Stimulated activated naive CD4-positive, alpha-beta T cell (primary cell): ENCODE measurements around the gene SND1.

Experiments
- DNase-seq, 6 experiments: peaks; one replicate each; lab custom pipeline; 2025; lab: John Stamatoyannopoulos, UW

SND1 gene

DNA sequence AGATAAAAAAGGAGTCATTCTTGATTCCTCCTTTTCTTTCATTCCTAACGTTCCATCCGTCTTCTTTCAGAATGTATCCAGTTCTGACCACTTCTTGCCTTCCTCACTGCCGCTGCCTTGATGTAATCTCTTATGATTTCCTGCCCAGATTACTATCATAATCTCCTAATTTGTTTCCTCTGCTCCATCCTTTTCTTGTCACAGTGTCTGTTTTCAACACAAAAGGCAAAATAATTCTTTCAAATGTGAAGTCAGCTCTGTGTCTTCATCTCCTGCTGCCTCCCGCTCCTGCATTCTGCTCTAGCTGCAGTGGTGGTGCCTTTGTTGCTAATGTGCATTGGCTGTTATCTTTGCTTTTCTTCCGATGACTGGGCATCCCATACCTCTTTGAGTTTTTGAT is 150.9 kb downstream of the SND1 start:
- no peak for DNase-seq

DNA sequence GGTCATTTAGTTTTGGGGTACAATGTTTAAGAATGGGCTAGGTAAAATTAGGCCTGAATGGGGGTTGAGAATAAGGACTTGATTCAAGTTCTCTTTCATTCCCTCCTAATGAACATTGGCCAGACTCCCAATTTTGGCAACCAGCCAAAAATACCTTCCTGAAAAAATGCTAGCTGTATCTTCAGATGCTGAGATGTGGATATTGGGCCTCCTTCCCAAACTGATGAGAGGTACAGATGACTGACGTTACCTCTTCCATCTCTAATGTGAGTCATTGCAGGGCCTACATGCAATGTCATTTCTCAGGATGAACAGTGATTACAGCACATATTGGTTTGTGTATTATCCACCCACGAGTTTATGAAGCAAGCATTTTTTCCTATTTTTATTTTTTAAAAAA is 151.6 kb downstream of the SND1 start:
- DNase-seq: no peak

DNA sequence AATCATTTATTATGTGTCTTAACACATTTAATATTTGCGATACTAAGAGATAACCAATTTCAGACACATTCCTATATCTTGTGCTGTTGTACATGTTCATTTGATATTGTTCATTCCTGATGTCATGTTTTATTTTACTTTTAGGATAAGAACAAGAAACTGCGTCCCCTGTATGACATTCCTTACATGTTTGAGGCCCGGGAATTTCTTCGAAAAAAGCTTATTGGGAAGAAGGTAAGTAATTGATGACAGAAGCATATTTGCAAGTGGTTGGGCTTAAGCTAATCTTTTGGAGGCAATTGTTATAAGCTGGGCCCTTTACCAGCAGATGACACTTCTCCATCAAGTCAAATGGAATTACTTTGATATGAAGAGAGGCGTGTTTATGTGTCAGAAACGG is 155.3 kb downstream of the SND1 start:
- no peak for DNase-seq

DNA sequence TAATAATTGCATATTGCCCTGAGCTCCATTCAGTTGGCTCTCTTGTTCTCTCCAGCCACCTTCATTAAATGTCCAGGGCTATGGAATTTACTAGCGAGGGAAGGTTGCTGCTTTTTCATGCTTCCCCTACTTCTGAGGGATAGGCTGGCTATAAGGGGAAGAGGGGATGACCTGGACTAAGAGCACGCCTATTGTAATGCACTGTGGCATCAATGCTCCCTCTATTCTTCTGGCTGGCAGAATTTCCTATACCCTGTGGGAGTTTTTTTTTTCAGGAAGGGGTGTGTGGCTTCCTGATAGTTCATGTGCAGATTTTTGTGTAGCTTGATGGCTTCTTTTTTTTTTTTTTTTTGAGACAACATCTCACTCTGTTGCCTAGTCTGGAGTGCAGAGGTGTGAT is 155.8 kb downstream of the SND1 start:
- DNase-seq: no peak

DNA sequence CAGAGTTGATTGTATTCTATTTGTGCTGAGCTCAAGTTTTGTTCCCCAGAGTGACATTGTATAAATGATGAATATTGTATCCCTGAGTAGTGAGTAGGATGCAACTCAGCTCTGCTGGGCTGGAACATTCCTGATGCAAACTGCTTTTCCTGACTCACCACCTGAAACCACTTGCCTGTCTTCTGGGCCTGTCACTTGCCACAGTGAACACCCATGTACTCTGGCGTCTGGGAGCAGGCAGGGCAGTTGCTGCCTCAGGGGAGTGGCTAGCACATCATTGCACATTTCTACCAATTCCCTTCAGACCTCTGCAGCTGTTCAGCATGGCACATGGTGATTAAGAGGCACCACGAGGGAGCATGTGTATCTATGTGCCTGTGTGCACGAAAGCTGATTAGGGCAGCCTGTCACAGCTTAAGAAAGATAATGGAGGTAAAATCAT is 157.3 kb downstream of the SND1 start:
- DNase-seq: no peak

DNA sequence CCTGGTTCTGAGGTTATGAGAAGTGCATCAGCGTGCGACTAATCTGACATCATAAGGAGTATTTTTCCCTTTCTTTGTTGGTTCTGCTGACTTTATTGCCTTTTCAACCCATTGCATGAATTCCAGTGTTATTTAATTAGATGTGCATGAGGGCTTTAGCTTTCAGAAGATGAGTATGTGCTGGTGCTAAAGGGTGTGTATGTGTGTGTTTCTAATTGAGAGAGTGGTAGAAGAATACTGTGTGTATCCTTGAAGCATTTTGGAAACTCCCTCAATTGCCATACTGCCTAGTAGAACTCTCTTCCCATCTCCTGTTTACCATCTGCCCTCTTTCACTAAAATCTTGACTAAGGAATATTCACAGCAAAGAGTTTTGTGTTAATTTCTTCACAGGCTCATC is 158.1 kb downstream of the SND1 start:
- DNase-seq: no peak

DNA sequence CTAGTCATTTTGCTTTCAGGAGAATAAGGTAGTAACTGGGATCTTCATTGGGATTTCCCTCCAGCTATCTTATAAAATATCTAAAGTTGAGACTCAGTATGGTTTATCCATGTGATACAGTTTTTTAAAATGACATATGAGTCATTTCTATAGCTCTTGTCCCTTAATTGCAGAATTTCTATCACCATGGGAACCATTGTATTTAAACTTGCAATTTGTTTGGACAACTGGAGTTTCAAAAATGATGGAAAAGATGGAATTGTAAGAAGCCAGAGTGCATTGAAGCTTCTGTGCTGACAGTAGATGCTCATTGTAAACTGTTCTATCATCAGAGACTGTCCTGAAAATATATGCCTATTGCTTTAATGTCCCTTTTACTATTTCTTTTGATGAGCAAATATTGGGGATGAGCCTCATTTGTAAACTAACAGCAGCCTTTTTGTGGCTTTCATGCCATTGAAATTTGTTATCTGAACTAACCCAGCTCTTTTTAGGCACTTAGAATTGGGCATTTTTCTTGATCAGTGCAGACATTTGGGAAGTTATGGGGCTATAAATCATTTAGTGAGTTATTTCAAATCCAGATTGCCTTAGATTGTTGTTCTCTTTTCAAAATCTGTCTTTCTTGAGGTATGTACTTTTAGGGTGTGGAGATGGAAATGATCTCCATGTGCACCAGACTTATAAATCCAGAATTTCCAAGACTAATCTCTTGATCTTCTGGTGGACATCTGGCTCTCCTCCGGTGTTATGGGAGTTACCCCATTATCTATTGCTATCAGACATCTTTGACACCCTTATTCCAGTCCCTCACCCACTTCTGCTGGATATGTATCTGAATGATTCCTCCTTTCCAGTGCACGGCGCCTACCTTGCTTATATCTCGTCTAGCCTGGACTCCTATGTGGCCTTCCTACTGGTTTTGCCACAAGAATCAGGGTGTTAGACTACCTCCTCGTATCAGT is 159.0 kb downstream of the SND1 start:
- DNase-seq: no peak

DNA sequence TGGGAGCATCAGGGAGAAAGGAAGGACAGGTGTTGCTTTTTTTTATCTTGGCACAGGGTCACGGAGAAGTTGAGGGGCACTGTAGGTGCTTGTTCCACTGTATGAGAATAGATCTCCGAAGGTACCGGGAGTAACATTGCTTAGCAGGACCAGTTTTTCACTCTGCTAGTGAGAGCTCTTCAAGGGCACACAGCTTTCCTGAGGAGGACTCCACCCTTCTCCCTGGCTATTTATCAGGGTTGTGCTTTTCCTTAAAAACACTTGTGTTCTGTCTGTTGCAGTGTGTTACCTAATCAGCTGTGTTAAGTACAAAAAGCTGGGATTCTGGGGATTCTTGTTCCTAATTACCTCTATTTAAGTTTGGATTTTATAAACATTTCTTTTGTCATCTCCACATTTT is 160.5 kb downstream of the SND1 start:
- no peak for DNase-seq

DNA sequence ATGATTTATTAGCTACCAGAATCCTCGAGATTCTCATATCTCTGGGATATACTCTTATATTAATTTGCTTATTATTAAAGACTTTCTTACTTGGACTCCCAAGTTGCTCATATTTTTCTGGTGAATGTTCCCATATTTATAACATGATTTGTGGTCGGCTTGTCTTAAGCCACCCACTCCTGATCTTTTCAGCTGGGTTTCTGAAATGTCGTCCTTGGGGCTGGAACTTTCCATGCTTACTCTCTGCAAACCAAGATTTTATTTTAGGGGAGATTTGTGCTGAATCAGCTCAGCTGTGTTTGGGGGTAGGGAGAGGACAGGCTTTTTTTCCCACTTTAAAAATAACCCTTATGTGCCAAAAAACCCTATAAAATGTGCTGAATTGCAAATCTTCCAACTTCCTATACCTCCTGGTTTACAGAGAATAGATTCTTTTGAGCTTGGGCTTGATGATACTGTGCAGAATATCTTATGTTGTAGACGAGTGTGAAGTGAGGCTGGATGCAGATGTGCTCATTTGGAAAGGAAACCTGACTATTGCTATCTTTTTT is 162.1 kb downstream of the SND1 start:
- DNase-seq: no peak

DNA sequence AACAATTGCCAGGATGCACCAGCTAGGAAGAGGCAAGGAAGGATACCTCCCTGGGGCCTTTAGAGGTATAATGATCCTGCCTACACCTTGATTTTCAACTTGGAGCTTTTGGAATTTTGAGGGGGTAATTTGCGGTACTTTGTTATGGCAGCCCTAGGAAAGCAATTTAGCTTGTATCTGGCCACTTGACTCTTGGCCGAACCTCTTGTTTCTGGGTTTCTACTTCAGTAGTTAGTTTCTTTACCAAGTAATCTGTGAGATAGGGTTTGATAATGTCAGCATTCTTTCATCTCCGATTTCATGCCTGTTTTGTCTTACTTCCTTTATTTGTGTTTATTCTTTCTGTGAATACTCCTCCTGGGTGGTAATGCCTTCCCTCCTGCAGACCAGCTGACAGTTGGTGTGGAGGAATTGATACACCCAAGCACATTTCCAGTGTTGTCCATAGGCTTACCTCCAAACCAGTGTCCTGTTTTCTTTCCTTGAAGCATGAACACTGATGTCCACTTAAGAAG is 163.7 kb downstream of the SND1 start:
- DNase-seq: no peak

DNA sequence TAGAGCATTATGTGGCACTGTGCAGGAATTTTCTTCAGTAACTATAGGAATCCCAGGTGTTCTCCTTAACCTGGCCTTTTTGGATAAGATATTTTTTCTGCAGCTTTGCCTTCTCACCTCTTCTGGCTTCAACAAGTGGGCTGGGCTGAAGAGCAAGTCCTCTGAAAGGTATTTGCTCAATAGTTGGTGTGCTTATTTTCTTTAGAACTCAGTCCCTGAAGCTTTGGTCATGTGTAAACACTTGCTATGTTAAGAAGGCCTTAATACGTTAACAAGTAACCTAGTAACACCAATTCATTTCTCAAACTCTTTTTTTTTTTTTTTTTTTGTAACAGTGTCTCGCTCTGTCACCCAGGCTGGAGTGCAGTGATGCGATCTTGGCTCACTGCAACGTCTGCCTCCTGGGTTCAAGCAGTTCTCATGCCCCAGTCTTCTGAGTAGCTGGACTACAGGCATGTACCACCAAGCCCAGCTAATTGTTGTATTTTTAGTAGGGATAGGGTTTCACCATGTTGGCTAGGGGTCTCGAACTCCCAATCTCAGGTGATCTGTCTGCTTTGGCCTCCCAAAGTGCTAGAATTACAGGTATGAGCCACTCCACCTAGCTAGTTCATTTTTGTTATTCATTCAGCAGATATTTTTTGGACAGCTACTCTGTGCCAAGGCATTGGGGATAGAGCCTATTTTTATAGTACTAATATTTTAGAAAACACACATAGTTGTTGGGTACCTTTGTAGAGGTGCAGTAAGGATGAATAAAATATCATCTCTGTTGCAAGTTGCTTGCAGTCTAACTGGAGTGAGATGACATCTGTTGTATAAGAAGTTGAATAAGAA is 164.6 kb downstream of the SND1 start:
- DNase-seq: no peak

DNA sequence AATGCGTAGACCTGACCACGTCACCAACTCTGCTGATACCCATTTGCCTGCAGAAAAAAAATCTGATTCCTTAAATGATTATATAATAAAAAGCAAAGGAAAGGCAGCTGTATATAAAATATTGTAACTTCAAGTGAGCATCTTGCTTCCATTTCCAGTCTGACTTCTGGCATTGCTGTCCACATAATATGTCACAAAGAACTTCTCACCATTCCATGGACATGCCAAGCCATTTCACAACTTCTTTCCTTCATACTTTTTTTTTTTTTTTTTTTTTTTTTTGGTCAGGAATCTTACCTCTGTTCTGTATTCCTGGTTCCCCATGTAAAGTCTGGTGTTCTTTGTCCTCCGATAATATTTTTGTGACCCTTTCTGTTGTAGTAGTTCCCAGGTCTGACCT is 165.5 kb downstream of the SND1 start:
- DNase-seq: no peak

DNA sequence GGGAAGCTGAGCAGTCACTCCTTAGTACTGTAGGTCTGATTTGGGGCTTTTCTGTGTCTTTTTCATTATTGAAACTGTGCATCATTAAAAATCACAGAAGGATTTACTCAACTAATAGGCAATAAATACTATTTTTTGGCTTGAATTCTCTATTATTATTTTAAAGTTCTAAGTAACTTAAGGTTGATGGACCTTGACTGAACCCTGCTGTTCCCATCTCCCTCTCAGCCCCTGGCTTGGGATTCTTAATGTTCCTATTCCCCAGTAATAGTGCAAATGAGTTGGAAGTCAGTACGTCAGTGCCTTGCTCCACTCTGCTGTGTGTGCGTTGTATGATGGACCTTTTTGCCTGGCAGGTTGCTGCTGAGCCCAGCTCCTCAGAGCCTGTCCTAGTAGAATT is 166.3 kb downstream of the SND1 start:
- DNase-seq: no peak

DNA sequence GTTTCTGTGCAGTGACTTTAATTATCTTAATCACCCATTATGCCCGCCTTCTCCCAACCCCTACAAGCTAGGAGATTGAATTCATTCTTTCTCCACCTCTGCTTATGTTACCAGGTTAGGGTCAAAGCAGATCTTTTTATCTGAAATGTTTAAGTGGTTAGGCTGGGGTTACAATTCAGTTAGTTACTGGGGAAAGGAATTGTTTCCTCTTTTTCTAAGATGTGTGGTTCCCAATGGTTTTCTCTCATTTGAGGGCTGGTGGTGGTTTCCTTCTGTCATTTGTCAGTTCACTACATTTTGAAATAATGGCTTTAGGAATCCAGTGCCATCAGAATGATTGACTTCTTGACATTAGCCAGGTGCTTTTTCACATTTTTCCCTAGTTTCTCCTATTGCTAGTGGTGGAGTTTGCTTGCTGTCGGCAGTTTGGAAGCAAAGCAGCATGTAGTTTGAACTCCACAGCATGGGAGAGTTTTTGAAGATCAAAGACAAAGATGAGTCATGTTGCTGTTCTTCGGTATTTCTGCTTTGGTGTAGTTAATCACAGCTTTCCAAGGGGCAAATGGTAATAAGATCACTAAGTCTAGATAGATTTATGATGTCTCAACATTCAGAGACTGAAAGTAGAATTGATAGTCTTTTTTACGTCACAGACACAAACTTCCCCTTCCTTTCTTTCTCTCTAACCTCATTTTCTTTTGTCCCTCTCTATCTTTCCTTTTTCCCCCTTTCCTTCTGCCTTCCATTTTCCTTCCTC is 168.2 kb downstream of the SND1 start:
- DNase-seq: no peak

DNA sequence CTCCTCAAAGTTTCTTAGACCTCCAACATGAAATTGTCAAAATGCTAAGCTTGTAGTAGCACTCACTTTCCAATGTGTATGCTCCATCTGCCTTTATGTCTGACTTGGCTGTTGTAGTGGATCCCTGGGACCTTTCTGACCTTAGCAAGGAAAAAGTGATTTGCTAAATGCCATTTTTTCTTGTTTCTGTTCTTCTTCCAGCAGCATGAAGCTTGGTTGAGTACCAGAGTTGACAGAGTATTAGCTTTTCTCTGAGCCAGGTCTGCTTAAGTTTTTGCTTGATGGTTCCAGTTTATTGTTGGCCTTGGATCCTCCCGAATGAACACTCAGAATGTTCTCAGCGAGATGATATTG is 168.7 kb downstream of the SND1 start:
- no peak for DNase-seq

DNA sequence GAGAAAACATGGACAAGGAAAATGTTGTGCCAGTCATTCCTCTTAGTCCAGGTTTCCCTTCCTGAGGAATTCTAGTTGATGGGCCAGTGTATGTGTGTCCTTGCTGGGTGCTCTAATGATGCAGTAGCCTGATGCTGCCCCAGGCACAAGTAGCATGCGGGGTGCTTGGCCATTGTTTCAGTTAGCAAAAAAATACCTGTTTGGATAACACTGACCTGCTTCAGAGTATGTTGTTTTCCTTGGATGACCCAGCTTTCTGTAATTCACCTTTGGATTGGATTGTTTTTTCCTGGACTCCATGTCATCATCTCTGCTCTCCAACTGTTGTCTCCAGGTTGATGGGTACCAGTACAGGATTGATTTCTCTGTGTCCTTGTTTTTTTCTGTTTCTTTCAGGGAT is 169.2 kb downstream of the SND1 start:
- DNase-seq: no peak

DNA sequence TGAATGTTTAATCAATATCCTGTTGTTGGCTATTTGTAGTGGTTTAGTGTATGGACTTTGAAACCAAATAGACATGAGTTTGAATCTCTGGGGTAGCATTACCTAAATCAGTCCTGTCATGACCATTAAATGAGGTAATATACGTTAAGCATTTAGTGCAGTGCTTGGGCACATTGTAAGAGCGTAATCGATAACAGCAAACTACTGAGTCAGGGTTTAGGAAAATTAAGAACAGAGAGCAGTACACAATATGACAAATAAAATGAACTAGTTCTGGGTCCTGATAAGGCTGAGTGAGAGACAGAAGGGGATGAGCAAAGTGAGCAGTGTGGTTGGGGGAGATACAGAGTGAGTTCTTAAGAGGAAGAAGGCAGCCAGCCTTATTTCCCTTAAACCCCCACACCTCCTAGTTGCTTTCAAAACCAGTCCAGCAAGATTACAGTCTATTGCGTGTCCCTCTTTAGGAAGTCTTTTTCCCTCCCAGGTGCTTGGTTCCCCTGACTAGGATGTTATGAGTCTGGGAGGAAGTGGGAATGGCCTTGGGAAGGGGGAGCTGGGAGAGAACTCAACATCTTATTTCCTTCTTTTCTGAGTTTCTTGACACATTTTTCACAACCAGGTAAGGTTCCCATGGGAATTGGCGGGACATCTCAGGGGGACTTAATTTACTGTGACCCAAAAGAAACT is 171.0 kb downstream of the SND1 start:
- no peak for DNase-seq

DNA sequence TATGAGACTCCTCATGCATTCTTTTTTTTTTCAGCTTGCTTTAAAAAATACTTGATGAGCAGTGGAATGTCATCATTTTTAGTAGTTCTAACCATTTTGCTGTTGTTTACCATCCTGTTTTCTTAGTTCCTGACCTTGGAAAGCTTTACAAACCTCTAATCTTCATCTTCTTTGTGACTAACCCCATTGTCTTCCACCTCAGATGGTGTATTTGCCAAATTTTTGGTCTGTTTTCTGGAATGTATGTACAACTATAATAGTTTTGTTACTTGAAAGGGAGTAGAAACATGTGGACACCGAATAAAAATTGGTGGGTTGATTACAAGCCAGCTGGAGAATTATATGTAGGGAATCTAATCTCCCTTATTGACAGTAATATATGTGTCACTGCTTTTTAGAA is 172.7 kb downstream of the SND1 start:
- no peak for DNase-seq

DNA sequence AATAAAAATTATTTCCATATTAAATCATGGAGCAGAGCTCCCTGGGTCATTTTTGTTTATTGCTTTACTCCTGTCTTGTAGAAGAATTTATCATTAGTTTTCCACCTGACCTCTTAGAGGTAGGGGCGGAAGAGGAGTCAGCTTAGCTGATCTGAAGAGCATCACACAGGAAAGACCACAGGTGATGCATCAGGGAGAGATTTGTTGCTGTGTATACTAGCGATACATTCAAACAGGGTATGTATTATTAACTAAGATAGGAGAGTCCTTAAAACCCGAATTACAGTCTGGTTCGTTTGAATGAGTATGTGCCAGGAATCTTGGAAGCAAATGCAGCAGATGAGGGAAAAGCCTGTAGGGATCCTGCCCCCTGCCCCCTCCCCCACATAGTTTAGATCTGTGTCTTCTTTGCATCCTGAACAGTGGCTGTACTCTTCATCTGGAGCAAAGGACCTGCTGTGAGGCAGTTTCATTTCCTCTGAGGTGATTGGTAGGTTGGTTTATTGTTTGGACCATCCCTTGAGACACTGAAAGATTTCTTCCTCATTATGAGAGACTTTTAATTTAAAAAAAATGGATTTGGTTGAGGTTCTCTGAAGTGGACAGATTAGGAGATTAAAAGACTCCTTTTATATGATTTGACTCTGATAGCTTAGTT is 177.0 kb downstream of the SND1 start:
- no peak for DNase-seq

DNA sequence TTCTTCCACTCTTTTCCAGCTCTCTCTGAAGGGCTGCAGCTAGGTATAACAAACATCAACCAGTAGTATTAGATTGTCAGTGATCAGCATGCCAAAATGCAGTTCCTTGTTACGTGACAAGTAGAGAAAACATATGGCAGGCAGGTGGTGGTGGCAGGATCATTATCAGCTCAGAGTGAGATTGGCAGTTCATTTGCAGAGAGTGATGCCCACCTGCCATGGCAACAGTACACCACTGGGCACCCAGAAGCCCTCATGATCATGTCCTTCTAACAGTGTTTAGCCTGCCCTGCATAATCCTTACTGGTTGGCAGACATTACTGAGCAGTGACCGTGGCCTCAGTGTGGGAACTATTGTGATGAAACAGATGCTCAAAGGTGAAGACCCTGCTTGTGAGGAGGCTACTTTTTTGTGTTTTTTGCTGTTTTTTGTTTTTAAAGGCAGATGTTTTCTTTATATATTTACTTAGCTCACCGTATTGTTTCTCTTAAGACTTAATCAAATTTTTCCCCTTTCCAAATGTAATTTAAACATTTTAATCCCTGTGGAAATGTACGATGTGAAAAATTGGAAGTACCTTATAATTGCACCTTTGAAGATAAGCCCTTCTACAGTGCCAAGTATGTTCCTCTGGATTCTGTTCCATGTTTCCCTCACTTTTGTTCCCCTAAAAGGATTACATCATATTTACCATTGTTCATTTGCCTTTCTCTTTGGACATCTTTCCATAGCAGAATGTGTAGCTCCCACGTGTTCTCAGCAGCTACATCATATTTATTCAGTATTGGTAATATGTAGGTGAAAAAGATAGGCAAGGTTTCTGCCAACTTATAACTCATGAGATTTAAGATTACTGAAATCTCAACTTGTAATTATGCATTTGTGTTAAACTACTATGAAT is 179.6 kb downstream of the SND1 start:
- no peak for DNase-seq
